Activated CD8-positive, alpha-beta memory T cell treated with anti-CD3 and anti-CD28 coated beads for 24 hours (primary cell): ENCODE results near the gene EXOC7.
A peak's percentile ranks its signal among the peaks of the same experiment; 100 is the strongest.

Experiments used
- DNase-seq: peaks from one replicate; pipeline ENCODE4 v3.0.0-alpha.2; 2020

Gene EXOC7

GRCh38 chr17:76103274-76104139, at the start of gene EXOC7:
TSS of gene EXOC7 (minus strand) at chr17:76103787. CDS start at chr17:76103692, 95 bp downstream.
- DNase-seq, result peak; percentile 98

GRCh38 chr17:76153202-76153601, 49.6 kb upstream of the EXOC7 start:
- DNase-seq, result peak; percentile 44

- peak; percentile 56 for DNase-seq
Observed at GRCh38 chr17:76152591-76152990, 49.0 kb upstream of the EXOC7 start.

- peak; percentile 56 for DNase-seq
Observed at GRCh38 chr17:76151896-76152454, 48.4 kb upstream of the EXOC7 start.

GRCh38 chr17:76150712-76151622, 47.4 kb upstream of the EXOC7 start:
- peak; percentile 53 for DNase-seq

- no peak for DNase-seq
Observed at GRCh38 chr17:76149214-76149613, 45.6 kb upstream of the EXOC7 start.

GRCh38 chr17:76148015-76148326, 44.4 kb upstream of the EXOC7 start:
- no peak for DNase-seq

- DNase-seq, result no peak
Observed at GRCh38 chr17:76147211-76148014, 43.8 kb upstream of the EXOC7 start.

GRCh38 chr17:76146053-76146851, 42.7 kb upstream of the EXOC7 start:
- DNase-seq, result no peak

GRCh38 chr17:76145231-76146052, 41.9 kb upstream of the EXOC7 start:
- peak; percentile 81 for DNase-seq

- DNase-seq, result no peak
Observed at GRCh38 chr17:76142585-76143041, 39.0 kb upstream of the EXOC7 start.

- no peak for DNase-seq
Observed at GRCh38 chr17:76142039-76142584, 38.5 kb upstream of the EXOC7 start.

GRCh38 chr17:76141212-76142038, 37.8 kb upstream of the EXOC7 start, which contains the start of gene FOXJ1:
TSS of gene FOXJ1 (minus strand) at chr17:76141245. CDS start at chr17:76140395, 850 bp downstream.
- DNase-seq, result peak; percentile 98

GRCh38 chr17:76140661-76141211, 37.1 kb upstream of the EXOC7 start:
- no peak for DNase-seq

GRCh38 chr17:76139801-76140660, 36.4 kb upstream of the EXOC7 start:
- peak; percentile 78 for DNase-seq

GRCh38 chr17:76138896-76139752, 35.5 kb upstream of the EXOC7 start:
- DNase-seq, result no peak
